ENCODE data around the gene SDHA.

DNA sequence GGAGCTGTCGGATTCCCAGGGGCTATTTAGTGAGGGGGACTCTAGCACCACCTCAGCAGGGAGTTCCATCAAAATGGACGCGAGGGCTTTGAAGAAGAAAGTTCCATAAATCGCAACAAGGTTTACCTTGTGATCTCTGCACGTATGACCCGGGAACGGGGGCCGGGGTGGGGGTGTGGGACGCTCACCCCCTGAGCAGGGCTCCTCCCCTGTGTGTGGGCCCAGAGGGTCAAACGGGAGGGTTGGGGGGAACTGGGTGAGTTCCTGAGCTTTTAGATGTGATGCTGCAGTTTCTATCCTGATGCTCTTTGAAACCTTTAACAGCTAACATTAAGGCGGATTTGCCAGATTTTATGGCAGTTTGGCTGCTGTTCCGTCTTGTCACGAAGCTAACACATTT lies 45.7 kb upstream of the SDHA start:
- TF ChIP-seq PAX8 (IDR thresholded peaks at IDR 0.05) (no peak), CEBPB (IDR thresholded peaks at IDR 0.05; ENCODE audit: borderline replicate concordance in 1 of 2, low read depth in 2 of 2, low read length in 2 of 2) (no peak), CBX3 (IDR thresholded peaks at IDR 0.05; ENCODE audit: borderline replicate concordance, low read depth) (no peak), POLR2A (IDR thresholded peaks at IDR 0.05; ENCODE audit: low read depth, low read length) (no peak), EP300 (IDR thresholded peaks at IDR 0.05; ENCODE audit: borderline replicate concordance in 1 of 2, control insufficient read depth in 1 of 2, low read depth in 2 of 2, low read length in 2 of 2) (no peak), RAD21 (IDR thresholded peaks at IDR 0.05; ENCODE audit: insufficient read depth, low read depth, low read length) (no peak), IRF4 (IDR thresholded peaks at IDR 0.05; ENCODE audit: low read depth, low read length) (no peak), POLR2AphosphoS2 (IDR thresholded peaks at IDR 0.05; ENCODE audit: low read depth, low read length) (no peak)
- TF ChIP-seq, protein P1, sequence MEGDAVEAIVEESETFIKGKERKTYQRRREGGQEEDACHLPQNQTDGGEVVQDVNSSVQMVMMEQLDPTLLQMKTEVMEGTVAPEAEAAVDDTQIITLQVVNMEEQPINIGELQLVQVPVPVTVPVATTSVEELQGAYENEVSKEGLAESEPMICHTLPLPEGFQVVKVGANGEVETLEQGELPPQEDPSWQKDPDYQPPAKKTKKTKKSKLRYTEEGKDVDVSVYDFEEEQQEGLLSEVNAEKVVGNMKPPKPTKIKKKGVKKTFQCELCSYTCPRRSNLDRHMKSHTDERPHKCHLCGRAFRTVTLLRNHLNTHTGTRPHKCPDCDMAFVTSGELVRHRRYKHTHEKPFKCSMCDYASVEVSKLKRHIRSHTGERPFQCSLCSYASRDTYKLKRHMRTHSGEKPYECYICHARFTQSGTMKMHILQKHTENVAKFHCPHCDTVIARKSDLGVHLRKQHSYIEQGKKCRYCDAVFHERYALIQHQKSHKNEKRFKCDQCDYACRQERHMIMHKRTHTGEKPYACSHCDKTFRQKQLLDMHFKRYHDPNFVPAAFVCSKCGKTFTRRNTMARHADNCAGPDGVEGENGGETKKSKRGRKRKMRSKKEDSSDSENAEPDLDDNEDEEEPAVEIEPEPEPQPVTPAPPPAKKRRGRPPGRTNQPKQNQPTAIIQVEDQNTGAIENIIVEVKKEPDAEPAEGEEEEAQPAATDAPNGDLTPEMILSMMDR (IDR thresholded peaks at IDR 0.05 in 2 of 3, conservative IDR thresholded peaks at IDR 0.05 in 1 of 3; ENCODE audit: control insufficient read depth in 2 of 3, extremely low read depth in 1 of 3, insufficient read depth in 1 of 3, low read depth in 3 of 3, low read length in 3 of 3): no peak

Measured in GM12878 (cell line).